PC-9 (cell line): Measurements from ENCODE around the gene KLC4. TPM values are rescaled to one million over a fixed set of nuclear protein-coding genes. Genes with fewer than 3 reads are reported as not detected.

Experiments used
- BruUV-seq: library from RNA; stranded (reverse); fragments of 400-500 nt; replicated peaks from 2 replicates; lab custom pipeline; 2021; lab: Mats Ljungman, UMichigan
- CTCF ChIA-PET: fragments of 300-600 bp; sonication (Branson Sonifier 250); formaldehyde crosslinking; loops from one replicate; lab custom pipeline; 2022; ENCODE audit warnings: antibody characterized with exemption; lab: Charles Lee
- POLR2A ChIA-PET: fragments of 300-600 bp; sonication (Branson Sonifier 250); formaldehyde crosslinking; loops from one replicate; lab custom pipeline; 2022; ENCODE audit warnings: antibody characterized with exemption; ENCODE audit not compliant: unreplicated experiment; lab: Charles Lee
- DNase-seq, 2 experiments: peaks; one replicate each; pipeline versions ENCODE4 v3.0.0 to v3.0.0-alpha.2; 2015 to 2022; ENCODE audit warnings: mixed read lengths in 1 of 2
- H2AFZ ChIP-seq: fragments of 200-600 bp; sonication (generic); 2 replicates; pipeline ENCODE4 v1.8.1; 2017; ENCODE audit warnings: antibody characterized with exemption
- H3F3A ChIP-seq: fragments of 200-600 bp; sonication (generic); 2 replicates; pipeline ENCODE4 v1.8.1; 2017; ENCODE audit warnings: antibody characterized with exemption, mild to moderate bottlenecking, low read depth; ENCODE audit not compliant: insufficient read depth
- H3K27ac ChIP-seq: fragments of 200-600 bp; sonication (generic); 2 replicates; pipeline ENCODE4 v1.6.1; 2016; ENCODE audit warnings: mixed run types
- H3K27me3 ChIP-seq: fragments of 200-600 bp; sonication (generic); 2 replicates; pipeline ENCODE4 v1.6.1; 2016; ENCODE audit warnings: low read depth, mixed run types; ENCODE audit not compliant: insufficient read depth
- H3K36me3 ChIP-seq: fragments of 200-600 bp; sonication (generic); 2 replicates; pipeline ENCODE4 v1.6.1; 2016; ENCODE audit warnings: low read depth, mixed run types
- H3K4me1 ChIP-seq: fragments of 200-600 bp; sonication (generic); replicated peaks from 2 replicates; pipeline ENCODE4 v1.6.1; 2016; ENCODE audit warnings: mixed run types; ENCODE audit not compliant: insufficient read depth
- H3K4me2 ChIP-seq: fragments of 200-600 bp; sonication (generic); 2 replicates; pipeline ENCODE4 v1.6.1; 2017; ENCODE audit warnings: mixed run types
- H3K4me3 ChIP-seq: fragments of 200-600 bp; sonication (generic); 2 replicates; pipeline ENCODE4 v1.6.1; 2016; ENCODE audit warnings: mixed run types
- H3K79me2 ChIP-seq: fragments of 200-600 bp; sonication (generic); 2 replicates; pipeline ENCODE4 v1.6.1; 2017; ENCODE audit warnings: low read depth, mixed run types
- H3K9me2 ChIP-seq: fragments of 200-600 bp; sonication (generic); 2 replicates; pipeline ENCODE4 v1.8.1; 2017; ENCODE audit warnings: mild to moderate bottlenecking; ENCODE audit not compliant: insufficient read depth
- H3K9me3 ChIP-seq: fragments of 200-600 bp; sonication (generic); 2 replicates; pipeline ENCODE4 v1.8.1; 2016; ENCODE audit warnings: low read depth; ENCODE audit not compliant: insufficient read depth
- H4K20me1 ChIP-seq: fragments of 200-600 bp; sonication (generic); 2 replicates; pipeline ENCODE4 v1.8.1; 2017; ENCODE audit not compliant: insufficient read depth
- CTCF ChIP-seq: fragments of 200-600 bp; sonication (generic); conservative IDR thresholded peaks from 2 replicates; pipeline ENCODE4 v1.6.1; 2017; ENCODE audit warnings: mixed run types, antibody characterized with exemption, mild to moderate bottlenecking, moderate library complexity
- EZH2 ChIP-seq: fragments of 200-600 bp; sonication (generic); IDR thresholded peaks from 2 replicates; pipeline ENCODE4 v1.8.0; 2017; ENCODE audit warnings: antibody characterized with exemption, low read depth
- intact Hi-C: fragments of 100-400 bp; cut with micrococcal nuclease; formaldehyde crosslinking; loops from one replicate; pipeline ENCODE4 v1.10.0; 2022; ENCODE audit not compliant: unreplicated experiment
- total RNA-seq: library from RNA; stranded (reverse); gene quantifications from 2 replicates; pipeline ENCODE4 v1.2.3, GENCODE V29; 2021

The KLC4 gene
- total RNA-seq, 1 experiment from 2014 or later: 46.2 TPM

GRCh38 chr6:43086022-43086658 is 26.7 kb downstream of the KLC4 start:
- ChIA-PET POLR2A (interaction anchor here (0.6 kb wide), 1 partner anchor 10 kb away, joined by 4 read pairs; no protein-coding TSS in a partner anchor), CTCF (interaction anchor here (0.6 kb wide), 1 partner anchor 10 kb away, joined by 3 read pairs; the partner anchor contains the start of gene PTK7)

GRCh38 chr6:43088654-43089056 is 29.2 kb downstream of the KLC4 start:
- H3K4me3 ChIP-seq: no peak overlapping the region
- no peaks in the 10 kb centered on the region for H3K36me3 ChIP-seq
- no peaks in the 10 kb centered on the region for H3K9me3 ChIP-seq
- no peaks in the 10 kb centered on the region for H3K27me3 ChIP-seq
- no TSS peak for BruUV-seq
- H3F3A ChIP-seq: peaks cover 19% of the 10 kb centered on the region; the same call in 1 of the 2 replicates
- ChIA-PET POLR2A (no interaction called here), CTCF (no interaction called here)
- DNase-seq: peak in 1 of 2 experiments; percentile 38
- no peak overlapping the region for H3K27ac ChIP-seq
- H2AFZ ChIP-seq: no peak overlapping the region
- H4K20me1 ChIP-seq: no peaks in the 10 kb centered on the region
- TF ChIP-seq CTCF: no peak
- no peak for TF ChIP-seq EZH2
- H3K4me2 ChIP-seq: no peak overlapping the region
- peaks cover 92% of the 10 kb centered on the region for H3K79me2 ChIP-seq
- H3K4me1 ChIP-seq: peaks cover 39% of the 10 kb centered on the region
- intact Hi-C loops: no loop called here
- no peaks in the 10 kb centered on the region for H3K9me2 ChIP-seq

More at GRCh38 chr6:43086022-43086658, 26.7 kb downstream of the KLC4 start:
- no peak overlapping the region for H2AFZ ChIP-seq
- H3K4me1 ChIP-seq: peaks cover 21% of the 10 kb centered on the region
- H3F3A ChIP-seq: peaks cover 19% of the 10 kb centered on the region; the same call in 1 of the 2 replicates
- H3K36me3 ChIP-seq: no peaks in the 10 kb centered on the region
- H3K4me2 ChIP-seq: no peak overlapping the region
- peaks cover 92% of the 10 kb centered on the region for H3K79me2 ChIP-seq
- no peak overlapping the region for H3K4me3 ChIP-seq
- H3K27me3 ChIP-seq: no peaks in the 10 kb centered on the region
- H3K9me3 ChIP-seq: no peaks in the 10 kb centered on the region
- intact Hi-C loops: no loop called here
- TF ChIP-seq EZH2 (no peak), CTCF (no peak)
- H3K27ac ChIP-seq: no peak overlapping the region
- DNase-seq: no peak
- no TSS peak for BruUV-seq
- H4K20me1 ChIP-seq: no peaks in the 10 kb centered on the region
- H3K9me2 ChIP-seq: no peaks in the 10 kb centered on the region

- H3K9me2 ChIP-seq: no peaks in the 10 kb centered on the region
- no peak for DNase-seq
- no peaks in the 10 kb centered on the region for H3K9me3 ChIP-seq
- no peak overlapping the region for H2AFZ ChIP-seq
- peaks cover 39% of the 10 kb centered on the region for H3K4me1 ChIP-seq
- H4K20me1 ChIP-seq: no peaks in the 10 kb centered on the region
- BruUV-seq: no TSS peak
- peak overlapping the region; percentile 40 for H3K27ac ChIP-seq
- H3K4me3 ChIP-seq: no peak overlapping the region
- ChIA-PET CTCF (no interaction called here), POLR2A (interaction anchor here (0.6 kb wide), 1 partner anchor 14 kb away, joined by 8 read pairs; the partner anchor contains the start of gene PTK7)
- no peaks in the 10 kb centered on the region for H3K36me3 ChIP-seq
- no peaks in the 10 kb centered on the region for H3K27me3 ChIP-seq
- H3F3A ChIP-seq: peaks cover 19% of the 10 kb centered on the region; the same call in 1 of the 2 replicates
- peak overlapping the region; percentile 52 for H3K4me2 ChIP-seq
- TF ChIP-seq CTCF (no peak), EZH2 (no peak)
- intact Hi-C loops: no loop called here
- peaks cover 94% of the 10 kb centered on the region for H3K79me2 ChIP-seq
Observed at GRCh38 chr6:43089467-43089866, 30.0 kb downstream of the KLC4 start.
